T1000 (cell line): ENCODE results near the gene GLYATL1.

ENCODE experiments used
- DNase-seq: peaks from one replicate; lab custom pipeline; 2025; ENCODE audit warnings: mixed read lengths; lab: John Stamatoyannopoulos, UW

The GLYATL1 gene

GRCh38 chr11:58939277-58939676, at the start of gene GLYATL1:
TSS of gene GLYATL1 (plus strand) at chr11:58939488. CDS start at chr11:58947088, 7,600 bp downstream.
- DNase-seq: no peak

- DNase-seq: no peak
Observed at GRCh38 chr11:58893899-58894298, 45.4 kb upstream of the GLYATL1 start.

- DNase-seq: no peak
Observed at GRCh38 chr11:58898106-58898505, 41.2 kb upstream of the GLYATL1 start.

- no peak for DNase-seq
Observed at GRCh38 chr11:58900479-58901420, 38.5 kb upstream of the GLYATL1 start.

GRCh38 chr11:58902881-58903280, 36.4 kb upstream of the GLYATL1 start:
- no peak for DNase-seq

GRCh38 chr11:58905011-58905720, 34.1 kb upstream of the GLYATL1 start:
- DNase-seq: no peak

- DNase-seq: no peak
Observed at GRCh38 chr11:58905721-58906547, 33.4 kb upstream of the GLYATL1 start.

GRCh38 chr11:58907780-58908179, 31.5 kb upstream of the GLYATL1 start:
- DNase-seq: no peak

GRCh38 chr11:58912124-58912523, 27.2 kb upstream of the GLYATL1 start:
- no peak for DNase-seq

- DNase-seq: no peak
Observed at GRCh38 chr11:58913685-58914084, 25.6 kb upstream of the GLYATL1 start.

- DNase-seq: no peak
Observed at GRCh38 chr11:58914821-58915543, 24.3 kb upstream of the GLYATL1 start.

GRCh38 chr11:58916637-58917036, 22.7 kb upstream of the GLYATL1 start:
- DNase-seq: no peak

GRCh38 chr11:58917159-58917783, 22.0 kb upstream of the GLYATL1 start:
- DNase-seq: no peak

GRCh38 chr11:58919561-58919960, 19.7 kb upstream of the GLYATL1 start:
- no peak for DNase-seq

GRCh38 chr11:58919980-58920379, 19.3 kb upstream of the GLYATL1 start:
- no peak for DNase-seq

GRCh38 chr11:58921778-58922390, 17.4 kb upstream of the GLYATL1 start:
- no peak for DNase-seq

GRCh38 chr11:58922479-58922878, 16.8 kb upstream of the GLYATL1 start:
- no peak for DNase-seq

GRCh38 chr11:58923300-58923788, 15.9 kb upstream of the GLYATL1 start:
- DNase-seq: no peak

- no peak for DNase-seq
Observed at GRCh38 chr11:58924230-58924629, 15.1 kb upstream of the GLYATL1 start.

- no peak for DNase-seq
Observed at GRCh38 chr11:58926251-58926650, 13.0 kb upstream of the GLYATL1 start.
